Naive B cell (primary cell): Measurements from ENCODE around the gene SLC25A45. TPM values are rescaled to one million over a fixed set of nuclear protein-coding genes. Genes with fewer than 3 reads are reported as not detected.
A peak's percentile ranks its signal among the peaks of the same experiment; 100 is the strongest.

Experiments used
- ATAC-seq, 2 donors: fragments of 150-1000 bp; cut with Tn5 transposase; 2 replicates each; pipeline ENCODE4 v1.10.0; 2021; ENCODE audit warnings: low read depth in 2 of 2, mild to moderate bottlenecking in 2 of 2, moderate library complexity in 2 of 2
- DNase-seq: peaks from one replicate; pipeline ENCODE4 v3.0.0; 2022
- H3K27ac Mint-ChIP-seq, 6 donors: one replicate each; pipeline ENCODE4 v1.8.0; 2020 to 2022; ENCODE audit warnings: mild to moderate bottlenecking in 6 of 6, mixed read lengths in 6 of 6, moderate library complexity in 5 of 6, inconsistent platforms in 2 of 6
- H3K27me3 Mint-ChIP-seq, 3 donors: one replicate each; pipeline ENCODE4 v1.8.0; 2021 to 2022; ENCODE audit warnings: mixed read lengths in 3 of 3, mild to moderate bottlenecking in 1 of 3
- H3K36me3 Mint-ChIP-seq, 2 donors: one replicate each; pipeline ENCODE4 v1.8.0; 2020 to 2022; ENCODE audit warnings: mixed read lengths in 2 of 2, inconsistent platforms in 1 of 2, mild to moderate bottlenecking in 1 of 2
- H3K4me1 Mint-ChIP-seq, 3 donors: one replicate each; pipeline ENCODE4 v1.8.0; 2020 to 2022; ENCODE audit warnings: mixed read lengths in 3 of 3, inconsistent platforms in 1 of 3, mild to moderate bottlenecking in 1 of 3, moderate library complexity in 1 of 3
- H3K4me3 Mint-ChIP-seq, 8 donors: one replicate each; pipeline ENCODE4 v1.8.0; 2020 to 2022; ENCODE audit warnings: mild to moderate bottlenecking in 8 of 8, mixed read lengths in 8 of 8, moderate library complexity in 8 of 8, inconsistent platforms in 2 of 8
- H3K9me3 Mint-ChIP-seq, 7 donors: one replicate each; pipeline ENCODE4 v1.8.0; 2020 to 2022; ENCODE audit warnings: mixed read lengths in 7 of 7, mild to moderate bottlenecking in 5 of 7, inconsistent platforms in 2 of 7, moderate library complexity in 1 of 7
- polyA plus RNA-seq, 6 donors: library from polyadenylated mRNA; unstranded; fragments of 300-500 nt; fragmentation: Illumina TruSeq; gene quantifications; one replicate each; pipeline ENCODE4 v1.2.3, GENCODE V29; 2021; ENCODE audit warnings: low read depth in 6 of 6

Gene SLC25A45
- polyA plus RNA-seq, 6 donors from 2014 or later: 10.2 to 35.1 (median 16.2) TPM

- no peaks in the 10 kb centered on the region for H3K27me3 Mint-ChIP-seq
- H3K9me3 Mint-ChIP-seq: no peaks in the 10 kb centered on the region
- H3K36me3 Mint-ChIP-seq: peaks cover 0 to 16% of the 10 kb centered on the region in 2 donors
- DNase-seq: no peak
- H3K27ac Mint-ChIP-seq: peak overlapping the region in 2 of 6 donors; percentile 86 to 90
- peaks cover 14 to 24% (median 18%) of the 10 kb centered on the region in 3 donors for H3K4me1 Mint-ChIP-seq
- H3K4me3 Mint-ChIP-seq: no peak overlapping the region
- ATAC-seq: no peak
Measured at GRCh38 chr11:65396769-65397745, 14.6 kb upstream of the SLC25A45 start.

DNA sequence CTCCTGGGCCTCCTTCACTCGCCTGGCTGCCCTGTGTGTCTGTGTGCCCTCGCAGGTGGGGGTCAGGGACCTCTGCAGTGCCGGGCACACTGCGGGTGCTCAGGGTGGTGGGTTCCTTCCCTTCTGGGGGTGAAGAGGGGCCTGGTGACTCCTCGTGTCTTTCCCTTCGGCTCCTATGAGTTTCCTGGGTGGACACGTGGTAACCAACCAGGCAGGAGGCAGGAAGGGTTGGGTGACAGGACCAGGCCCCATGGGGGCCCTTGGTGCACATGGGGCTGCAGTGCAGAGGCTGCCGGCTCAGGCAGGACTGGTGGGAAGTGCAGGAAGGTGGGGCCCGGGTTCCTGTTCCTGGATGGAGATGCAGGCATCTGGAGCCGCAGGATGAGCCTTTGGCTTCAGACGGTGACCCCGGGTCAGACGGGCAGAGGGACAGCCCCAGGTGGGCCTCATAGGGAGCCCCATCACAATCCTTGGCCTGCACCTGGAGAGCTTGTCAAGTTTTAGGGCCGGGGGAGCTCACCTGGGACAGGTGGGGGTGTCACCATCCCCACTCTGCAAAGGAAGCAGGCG, 13.6 kb upstream of the SLC25A45 start:
- ATAC-seq (no peak), DNase-seq (no peak)
- Mint-ChIP-seq H3K27ac (peak overlapping the region in 1 of 6 donors; percentile 6), H3K27me3 (no peaks in the 10 kb centered on the region), H3K36me3 (peaks cover 0 to 16% of the 10 kb centered on the region in 2 donors), H3K4me3 (peak overlapping the region in 1 of 8 donors; percentile 52), H3K9me3 (no peaks in the 10 kb centered on the region), H3K4me1 (peaks cover 18 to 26% (median 24%) of the 10 kb centered on the region in 3 donors)

- no peak overlapping the region for H3K4me3 Mint-ChIP-seq
- H3K9me3 Mint-ChIP-seq: no peaks in the 10 kb centered on the region
- peaks cover 28 to 43% (median 36%) of the 10 kb centered on the region in 3 donors for H3K4me1 Mint-ChIP-seq
- H3K27me3 Mint-ChIP-seq: no peaks in the 10 kb centered on the region
- peaks cover 0 to 16% of the 10 kb centered on the region in 2 donors for H3K36me3 Mint-ChIP-seq
- ATAC-seq (no peak), DNase-seq (no peak)
- no peak overlapping the region for H3K27ac Mint-ChIP-seq
Measured at GRCh38 chr11:65394125-65394536, 11.7 kb upstream of the SLC25A45 start.

DNA sequence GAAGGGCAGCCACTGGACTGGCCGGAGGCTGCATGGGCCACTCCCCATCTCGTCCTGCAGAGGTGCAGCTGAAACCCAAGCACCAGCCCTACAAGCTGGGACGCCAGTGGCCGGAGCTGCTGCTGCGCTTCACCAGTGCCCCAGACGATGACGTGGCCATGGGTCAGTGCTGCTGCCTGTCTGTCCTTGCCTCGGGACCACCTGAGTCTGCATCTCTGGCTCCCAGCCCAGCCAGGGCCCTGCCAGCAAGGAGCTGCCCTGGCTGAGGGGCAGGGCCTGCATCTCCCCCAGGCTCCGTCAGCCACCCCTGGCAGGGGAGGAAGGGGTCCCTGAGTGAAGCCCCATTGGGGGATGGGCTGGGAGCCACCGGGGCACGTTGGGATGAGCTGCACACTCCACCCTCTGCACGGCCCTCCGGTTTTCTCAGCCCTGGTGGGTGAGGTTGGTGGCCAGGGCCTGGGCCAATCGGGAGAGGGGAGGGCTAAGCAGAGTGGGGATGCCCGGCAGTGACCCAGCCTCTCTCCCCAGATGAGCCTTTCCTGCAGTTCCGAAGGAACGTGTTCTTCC, 11.2 kb upstream of the SLC25A45 start:
- no peak overlapping the region for H3K4me3 Mint-ChIP-seq
- H3K4me1 Mint-ChIP-seq: peaks cover 31 to 49% (median 42%) of the 10 kb centered on the region in 3 donors
- H3K27ac Mint-ChIP-seq: no peak overlapping the region
- no peak for DNase-seq
- no peaks in the 10 kb centered on the region for H3K27me3 Mint-ChIP-seq
- peaks cover 0 to 14% of the 10 kb centered on the region in 2 donors for H3K36me3 Mint-ChIP-seq
- no peaks in the 10 kb centered on the region for H3K9me3 Mint-ChIP-seq
- ATAC-seq: no peak

GRCh38 chr11:65392899-65393298, 10.5 kb upstream of the SLC25A45 start:
- Mint-ChIP-seq H3K27me3 (no peaks in the 10 kb centered on the region), H3K27ac (no peak overlapping the region), H3K4me1 (peaks cover 31 to 51% (median 49%) of the 10 kb centered on the region in 3 donors), H3K9me3 (no peaks in the 10 kb centered on the region), H3K4me3 (no peak overlapping the region), H3K36me3 (peaks cover 0 to 9% of the 10 kb centered on the region in 2 donors)
- DNase-seq (no peak), ATAC-seq (no peak)

- DNase-seq: no peak
- Mint-ChIP-seq H3K4me3 (no peak overlapping the region), H3K27ac (peak overlapping the region in 2 of 6 donors; percentile 64 to 68), H3K9me3 (no peaks in the 10 kb centered on the region), H3K36me3 (peaks cover 0 to 4% of the 10 kb centered on the region in 2 donors), H3K4me1 (peaks cover 29 to 52% (median 51%) of the 10 kb centered on the region in 3 donors), H3K27me3 (no peaks in the 10 kb centered on the region)
- ATAC-seq: no peak
Measured at GRCh38 chr11:65392186-65392829, 9.9 kb upstream of the SLC25A45 start.

DNA sequence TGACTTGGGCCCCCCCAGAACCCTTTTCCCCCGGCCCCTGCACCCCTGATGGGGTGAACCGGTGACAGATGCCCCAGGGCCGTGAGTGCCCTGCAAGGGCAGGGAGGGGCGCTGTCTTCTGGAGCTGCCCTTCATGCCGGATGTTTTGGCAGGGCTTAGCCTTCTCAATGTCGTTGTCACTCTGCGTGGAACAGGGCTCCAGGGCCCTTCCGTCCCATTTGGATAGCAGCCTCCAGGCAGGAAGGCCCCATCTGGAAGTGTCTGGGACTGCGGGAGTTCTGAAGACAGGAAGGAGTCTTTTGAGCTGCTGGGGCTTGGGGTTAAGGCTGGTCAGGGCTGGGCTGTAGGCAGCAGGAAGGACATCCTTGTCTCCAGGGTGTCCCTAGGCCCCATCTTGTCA, 8.6 kb upstream of the SLC25A45 start:
- H3K9me3 Mint-ChIP-seq: no peaks in the 10 kb centered on the region
- peaks cover 25 to 56% (median 53%) of the 10 kb centered on the region in 3 donors for H3K4me1 Mint-ChIP-seq
- no peaks in the 10 kb centered on the region for H3K36me3 Mint-ChIP-seq
- peak overlapping the region in 1 of 8 donors; percentile 27 for H3K4me3 Mint-ChIP-seq
- DNase-seq (no peak), ATAC-seq (no peak)
- H3K27ac Mint-ChIP-seq: peak overlapping the region in 2 of 6 donors; percentile 64 to 80
- no peaks in the 10 kb centered on the region for H3K27me3 Mint-ChIP-seq

DNA sequence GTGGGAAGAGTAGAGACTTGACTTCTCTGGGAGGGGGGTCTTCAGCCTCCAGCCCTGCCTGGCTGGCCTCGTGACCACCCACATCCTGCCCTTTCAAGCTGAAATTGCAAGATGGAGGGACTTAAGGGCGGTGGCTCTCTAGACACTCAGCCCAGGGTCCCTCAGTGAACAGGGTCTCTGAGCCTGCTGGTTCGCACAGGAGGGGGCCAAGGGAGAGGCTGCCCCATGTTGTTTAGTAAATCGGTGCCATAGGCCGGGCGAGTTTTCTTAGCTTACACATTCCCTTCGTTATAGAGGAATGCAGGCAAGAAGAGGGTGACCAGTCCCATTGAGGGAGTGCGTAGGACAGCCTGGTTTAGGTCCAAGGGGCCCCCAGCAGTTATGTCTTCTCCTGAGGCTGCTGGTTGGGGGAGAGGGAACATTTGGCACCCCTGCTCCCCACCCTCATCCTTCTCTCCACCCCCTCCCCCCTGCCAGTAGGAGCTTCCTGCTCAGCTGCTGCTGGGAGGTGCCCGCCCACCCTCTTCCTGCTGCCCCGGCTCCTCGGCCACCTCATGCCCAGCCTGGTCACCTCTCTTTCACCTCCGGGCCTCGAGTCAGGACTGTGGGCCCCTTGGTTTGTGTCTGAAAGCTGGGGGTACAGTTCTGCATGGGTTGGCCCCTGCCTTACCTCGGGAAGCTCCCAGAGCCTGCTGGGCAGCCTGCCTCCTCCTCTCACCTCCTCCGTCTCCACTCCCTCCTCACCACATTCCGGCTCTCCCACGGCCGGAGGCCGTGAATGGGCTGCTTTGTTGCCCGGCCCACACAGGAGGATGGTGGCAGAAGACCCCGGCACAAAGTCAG, 7.9 kb upstream of the SLC25A45 start:
- H3K4me3 Mint-ChIP-seq: peak overlapping the region in 6 of 8 donors; percentile 9 to 77 (median 30)
- ATAC-seq: no peak
- H3K27ac Mint-ChIP-seq: peak overlapping the region in 3 of 6 donors; percentile 64 to 77 (median 70)
- peaks cover 28 to 58% (median 57%) of the 10 kb centered on the region in 3 donors for H3K4me1 Mint-ChIP-seq
- no peaks in the 10 kb centered on the region for H3K27me3 Mint-ChIP-seq
- no peak for DNase-seq
- H3K9me3 Mint-ChIP-seq: no peaks in the 10 kb centered on the region
- no peaks in the 10 kb centered on the region for H3K36me3 Mint-ChIP-seq

DNA sequence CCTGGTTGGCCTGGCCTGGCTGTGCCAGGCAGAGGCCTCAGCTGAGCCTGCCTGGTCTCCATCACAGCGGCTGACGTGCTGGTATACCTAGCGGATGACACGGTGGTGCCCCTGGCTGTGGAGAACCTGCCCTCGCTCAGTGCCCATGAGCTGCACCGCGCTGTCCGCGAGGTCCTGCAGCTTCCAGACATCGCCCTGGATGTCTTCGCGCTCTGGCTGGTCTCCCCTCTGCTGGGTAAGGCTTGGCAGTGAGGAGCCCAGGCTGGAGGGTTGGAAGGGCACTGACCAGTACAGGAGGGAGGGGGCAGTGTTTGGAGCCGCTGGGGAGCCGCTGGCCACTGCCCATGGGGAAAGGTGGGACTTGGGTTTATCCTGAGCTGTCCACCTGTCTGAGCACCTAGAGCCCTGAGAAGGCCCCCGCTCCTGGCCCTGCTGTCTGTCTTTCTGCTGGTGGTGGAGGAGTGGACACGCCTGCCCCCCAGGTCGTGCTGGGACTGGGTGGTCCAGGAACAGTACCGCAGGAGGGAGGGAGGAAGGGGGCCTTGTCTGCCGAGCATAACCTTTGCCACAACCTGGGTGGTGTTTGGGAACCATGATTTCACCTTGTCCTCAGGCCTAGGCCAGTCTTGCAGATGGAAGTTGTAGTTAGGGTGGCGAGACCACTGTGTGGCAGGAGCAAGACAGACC, 7.0 kb upstream of the SLC25A45 start:
- peaks cover 34 to 65% (median 62%) of the 10 kb centered on the region in 3 donors for H3K4me1 Mint-ChIP-seq
- no peaks in the 10 kb centered on the region for H3K36me3 Mint-ChIP-seq
- no peak for DNase-seq
- peak overlapping the region in 3 of 6 donors; percentile 20 to 53 (median 21) for H3K27ac Mint-ChIP-seq
- ATAC-seq: no peak
- no peaks in the 10 kb centered on the region for H3K27me3 Mint-ChIP-seq
- no peaks in the 10 kb centered on the region for H3K9me3 Mint-ChIP-seq
- peak overlapping the region in 5 of 8 donors; percentile 28 to 95 (median 62) for H3K4me3 Mint-ChIP-seq

DNA sequence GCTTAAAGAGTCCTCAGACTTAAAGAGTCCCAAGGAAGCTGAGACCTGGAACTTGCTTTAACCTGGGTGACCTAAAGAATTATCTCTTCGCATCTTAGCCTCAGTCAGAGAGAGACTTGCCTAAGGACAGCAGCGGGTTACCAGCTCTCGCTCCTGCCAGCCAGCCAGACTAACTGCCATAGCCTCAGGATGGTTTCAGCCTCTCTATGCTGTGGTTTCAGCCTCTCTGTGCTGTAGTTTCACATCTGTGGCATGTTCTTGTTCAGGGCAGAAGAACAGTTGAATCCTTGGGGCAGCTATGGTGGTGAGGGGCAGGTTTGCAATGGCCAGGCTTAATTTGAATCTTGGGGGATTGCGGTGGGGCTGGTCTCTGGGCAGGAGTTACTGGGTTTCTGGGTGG, 6.3 kb upstream of the SLC25A45 start:
- no peaks in the 10 kb centered on the region for H3K9me3 Mint-ChIP-seq
- ATAC-seq: no peak
- peaks cover 41 to 73% (median 69%) of the 10 kb centered on the region in 3 donors for H3K4me1 Mint-ChIP-seq
- peak overlapping the region; percentile 50 to 95 (median 72) for H3K4me3 Mint-ChIP-seq
- H3K27ac Mint-ChIP-seq: peak overlapping the region in 4 of 6 donors; percentile 47 to 67 (median 52)
- DNase-seq: no peak
- no peaks in the 10 kb centered on the region for H3K27me3 Mint-ChIP-seq
- H3K36me3 Mint-ChIP-seq: no peaks in the 10 kb centered on the region

- Mint-ChIP-seq H3K27me3 (no peaks in the 10 kb centered on the region), H3K4me3 (peak within 1 kb of the TSS; percentile 82 to 97 (median 95)), H3K4me1 (peaks cover 45 to 77% (median 73%) of the 10 kb centered on the region in 3 donors), H3K27ac (peak within 1 kb of the TSS; percentile 92 to 98 (median 94)), H3K36me3 (no peaks in the 10 kb centered on the region), H3K9me3 (no peaks in the 10 kb centered on the region)
- ATAC-seq: peak; percentile 61
- peak; percentile 88 for DNase-seq
Measured at GRCh38 chr11:65386307-65387140, 4.1 kb upstream of the SLC25A45 start, which contains the start of gene FRMD8. TSS of gene FRMD8 (plus strand) at chr11:65386637. CDS start at chr11:65387037, 400 bp downstream.
